HFF-Myc (cell line): ENCODE data around the gene SYTL1.

Experiments used
- DNase-seq: peaks from one replicate; pipeline ENCODE4 v3.0.0-alpha.2; 2011; ENCODE audit warnings: low read depth; ENCODE audit errors: extremely low read depth
- H3K4me3 ChIP-seq: replicated peaks from 2 replicates; pipeline ENCODE4 v1.5.1; 2011; ENCODE audit warnings: low read depth, mild to moderate bottlenecking, control low read depth, low read length
- CTCF ChIP-seq: IDR thresholded peaks from 2 replicates; pipeline ENCODE4 v1.5.1; 2012; ENCODE audit warnings: mild to moderate bottlenecking, low read depth, low read length, control low read depth; ENCODE audit errors: missing control alignments

The SYTL1 gene

GRCh38 chr1:27361044-27361402 lies 19.2 kb downstream of the SYTL1 start:
- no peak for TF ChIP-seq CTCF
- no peak for DNase-seq
- H3K4me3 ChIP-seq, result no peak overlapping the region

GRCh38 chr1:27361553-27361952 lies 19.7 kb downstream of the SYTL1 start:
- H3K4me3 ChIP-seq, result no peak overlapping the region
- TF ChIP-seq CTCF, result no peak
- no peak for DNase-seq

GRCh38 chr1:27363766-27364695 lies 22.2 kb downstream of the SYTL1 start:
- DNase-seq, result no peak
- H3K4me3 ChIP-seq, result no peak overlapping the region
- TF ChIP-seq CTCF, result no peak

GRCh38 chr1:27364696-27365371 lies 23.0 kb downstream of the SYTL1 start:
- H3K4me3 ChIP-seq, result peak overlapping the region; percentile 53
- no peak for TF ChIP-seq CTCF
- no peak for DNase-seq

GRCh38 chr1:27365372-27366112 lies 23.7 kb downstream of the SYTL1 start:
- H3K4me3 ChIP-seq, result peak overlapping the region; percentile 53
- DNase-seq, result peak; percentile 63
- no peak for TF ChIP-seq CTCF

- no peak for TF ChIP-seq CTCF
- DNase-seq, result no peak
Measured at GRCh38 chr1:27366113-27366410, 24.2 kb downstream of the SYTL1 start.

More at GRCh38 chr1:27366113-27366410, 24.2 kb downstream of the SYTL1 start:
- H3K4me3 ChIP-seq, result peak overlapping the region; percentile 53
